Cardiac fibroblast (primary cell): Measurements from ENCODE around the gene ST6GALNAC6.
"Not testable (repeated sequence)": the region's sequence is repeated elsewhere in the genome, so short reads cannot be mapped to it uniquely, and the experiment has no call there.

Experiments
- DNase-seq, 2 donors: peaks; one replicate each; pipeline versions ENCODE4 v3.0.0 to v3.0.0-alpha.2; 2010; ENCODE audit warnings: low read depth in 2 of 2
- H3K4me3 ChIP-seq, 2 donors: replicated peaks in 1 of 2; 1 replicate in 1 of 2; 2 replicates in 1 of 2; pipeline ENCODE4 v1.5.1; 2011; ENCODE audit warnings: low read depth in 2 of 2, low read length in 2 of 2, mild to moderate bottlenecking in 2 of 2, moderate library complexity in 1 of 2
- CTCF ChIP-seq: IDR thresholded peaks from one replicate; pipeline ENCODE4 v1.5.1; 2011; ENCODE audit warnings: low read depth, mild to moderate bottlenecking, low read length, inconsistent platforms

Gene ST6GALNAC6

GRCh38 chr9:127873223-127873691 is 26.1 kb downstream of the ST6GALNAC6 start:
- no peak for TF ChIP-seq CTCF
- no peak for DNase-seq

GRCh38 chr9:127872369-127873222 is 26.8 kb downstream of the ST6GALNAC6 start:
- TF ChIP-seq CTCF, result no peak
- no peak overlapping the region for H3K4me3 ChIP-seq
- DNase-seq, result no peak

More at GRCh38 chr9:127873223-127873691, 26.1 kb downstream of the ST6GALNAC6 start:
- H3K4me3 ChIP-seq, result no peak overlapping the region

GRCh38 chr9:127871531-127871930 is 27.9 kb downstream of the ST6GALNAC6 start:
- no peak overlapping the region for H3K4me3 ChIP-seq
- TF ChIP-seq CTCF, result no peak
- DNase-seq, result no peak

GRCh38 chr9:127870887-127871286 is 28.5 kb downstream of the ST6GALNAC6 start:
- no peak overlapping the region for H3K4me3 ChIP-seq
- DNase-seq, result no peak
- TF ChIP-seq CTCF, result no peak

- H3K4me3 ChIP-seq, result not testable (repeated sequence)
Measured at GRCh38 chr9:127870153-127870491, 29.3 kb downstream of the ST6GALNAC6 start.

GRCh38 chr9:127869310-127870152 is 29.9 kb downstream of the ST6GALNAC6 start:
- H3K4me3 ChIP-seq, result no peak overlapping the region
- peak; percentile 98 for TF ChIP-seq CTCF

More at GRCh38 chr9:127870153-127870491, 29.3 kb downstream of the ST6GALNAC6 start:
- DNase-seq, result not testable (repeated sequence)

More at GRCh38 chr9:127869310-127870152, 29.9 kb downstream of the ST6GALNAC6 start:
- peak; percentile 87 to 88 for DNase-seq
